Frontal cortex (tissue), 4 donors: ENCODE results near the gene SEMA5B. TPM values are rescaled to one million over a fixed set of nuclear protein-coding genes. Genes with fewer than 3 reads are reported as not detected.

Experiments used
- DNase-seq, 2 donors: peaks; one replicate each; pipeline ENCODE4 v3.0.0; 2012; ENCODE audit warnings: low spot score in 2 of 2
- FAIRE-seq: peaks from 2 replicates; lab custom pipeline; 2012; peaks lifted over from hg19 to GRCh38; lab: Jason Lieb, UNC
- total RNA-seq: library from RNA; depleted of rRNA; stranded (reverse); fragments of >200 nt; gene quantifications from one replicate; pipeline ENCODE4 v1.2.3, GENCODE V29; 2014
- donor health status: control.
- donor health status: control.
- donor health status: control.

SEMA5B gene
- total RNA-seq, 1 donor from 2014 or later: 9.0 TPM

GRCh38 chr3:123058505-123058904, 30.9 kb upstream of the SEMA5B start:
- DNase-seq (no peak), FAIRE-seq (no peak)

DNA sequence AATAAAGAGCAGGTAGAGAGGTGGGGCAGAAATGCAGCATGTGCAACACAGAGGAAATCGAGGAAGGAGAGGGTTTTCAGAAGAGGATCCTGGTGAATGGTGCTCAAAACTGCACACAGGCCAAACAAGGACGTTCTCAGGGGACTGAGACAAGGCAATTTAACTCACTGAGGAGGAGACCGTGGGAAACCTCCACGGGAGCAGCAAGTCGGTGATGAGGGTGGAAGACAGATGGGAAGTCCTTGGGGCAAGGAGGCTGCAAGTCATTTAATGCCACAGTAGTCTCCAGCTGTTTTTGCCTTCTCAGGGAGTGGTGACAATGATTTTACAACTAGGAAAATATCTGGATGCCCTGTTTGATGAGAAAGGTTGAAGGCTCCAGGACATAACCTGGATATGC, 27.8 kb upstream of the SEMA5B start:
- DNase-seq: no peak
- no peak for FAIRE-seq

GRCh38 chr3:123054931-123055330, 27.4 kb upstream of the SEMA5B start:
- FAIRE-seq: no peak
- no peak for DNase-seq

- DNase-seq: no peak
- no peak for FAIRE-seq
These were observed 26.7 kb upstream of the SEMA5B start for GRCh38 chr3:123054109-123054778.

DNA sequence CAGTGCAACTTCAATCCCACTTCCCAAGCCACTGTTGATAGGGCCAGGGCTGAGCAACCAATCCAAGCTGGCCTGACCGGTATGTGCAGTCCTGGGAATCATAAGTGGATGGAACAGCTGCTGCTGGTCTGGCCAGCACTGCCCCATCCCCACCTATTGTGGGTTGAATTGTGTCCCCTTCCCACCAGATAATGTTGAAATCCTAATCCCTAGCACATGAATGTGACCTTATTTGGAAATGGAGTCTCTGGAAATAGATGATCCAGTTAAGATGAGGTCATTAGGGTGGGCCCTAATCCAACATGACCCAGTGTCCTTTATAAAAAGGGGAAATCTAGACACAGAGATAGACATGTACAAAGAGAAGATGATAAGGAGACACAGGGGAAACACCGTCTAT, 25.5 kb upstream of the SEMA5B start:
- DNase-seq: no peak
- FAIRE-seq: no peak

DNA sequence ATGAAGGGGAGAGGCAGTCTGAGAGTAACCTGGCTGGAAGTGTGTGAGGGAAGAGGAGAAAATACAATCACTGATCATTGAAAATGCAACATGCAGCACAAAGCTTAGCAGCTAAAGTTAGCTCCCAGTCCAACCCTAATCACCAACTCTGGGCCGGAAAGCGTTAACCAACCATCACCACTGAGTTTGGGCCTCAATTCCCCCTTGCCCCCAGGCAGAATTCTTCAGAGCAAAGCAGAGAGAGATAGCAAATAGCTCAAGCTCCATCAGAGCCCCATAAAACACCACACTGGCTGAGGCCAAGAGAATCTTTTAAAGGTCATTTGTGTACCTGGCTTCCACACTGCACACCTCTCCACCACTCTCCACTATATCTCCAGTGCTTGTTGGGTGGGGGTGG, 23.1 kb upstream of the SEMA5B start:
- FAIRE-seq (no peak), DNase-seq (no peak)

DNA sequence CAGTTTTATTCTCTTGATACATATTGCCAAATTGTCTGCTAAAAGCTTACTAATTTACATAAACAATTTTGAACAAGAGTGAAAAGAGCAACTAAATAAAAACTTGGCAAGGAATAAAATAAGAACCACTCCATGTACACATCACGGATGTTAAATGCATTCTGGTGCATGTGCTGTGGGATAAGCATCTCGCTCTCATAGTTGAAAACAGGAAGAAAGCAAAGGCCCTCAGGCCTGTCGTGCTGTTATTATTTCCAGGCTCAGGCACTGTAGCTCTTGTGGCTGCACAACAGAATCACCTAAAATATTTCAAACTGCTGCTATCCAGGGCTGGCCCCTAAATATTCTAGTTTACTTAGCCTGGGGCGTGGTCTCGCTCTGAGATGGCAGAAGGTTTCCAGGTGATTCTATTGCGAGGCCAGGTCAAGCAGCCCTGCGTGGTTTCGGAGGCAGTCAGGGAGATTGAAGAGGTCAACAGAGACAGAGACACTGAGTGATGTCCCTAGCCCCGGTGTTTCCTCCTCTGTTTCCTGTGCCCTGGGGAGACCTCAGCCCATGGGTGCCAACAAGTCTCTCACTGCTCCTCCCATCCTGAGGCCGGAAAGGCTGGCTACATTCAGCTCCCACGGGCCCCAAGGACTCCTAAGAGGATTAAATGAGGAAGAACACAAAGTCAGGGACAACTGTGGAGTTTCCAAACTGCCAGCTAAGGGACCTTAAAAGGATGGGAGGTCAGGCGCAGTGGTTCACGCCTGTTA, 21.1 kb upstream of the SEMA5B start:
- DNase-seq (no peak), FAIRE-seq (no peak)

DNA sequence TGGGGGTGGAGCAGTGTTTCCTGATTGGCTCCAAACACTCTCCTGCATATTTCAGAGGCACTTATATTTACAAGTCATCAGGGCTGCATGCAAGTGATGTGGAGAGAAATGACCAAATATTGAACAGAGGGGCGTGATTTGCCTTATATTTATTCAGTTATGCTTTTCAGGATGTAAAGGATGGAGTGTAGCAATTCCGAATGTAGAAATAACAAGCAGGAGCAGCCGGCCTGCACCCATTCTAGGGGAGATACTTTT, 19.4 kb upstream of the SEMA5B start:
- FAIRE-seq (no peak), DNase-seq (no peak)

- no peak for FAIRE-seq
These were observed 18.9 kb upstream of the SEMA5B start for GRCh38 chr3:123046262-123047061.

DNA sequence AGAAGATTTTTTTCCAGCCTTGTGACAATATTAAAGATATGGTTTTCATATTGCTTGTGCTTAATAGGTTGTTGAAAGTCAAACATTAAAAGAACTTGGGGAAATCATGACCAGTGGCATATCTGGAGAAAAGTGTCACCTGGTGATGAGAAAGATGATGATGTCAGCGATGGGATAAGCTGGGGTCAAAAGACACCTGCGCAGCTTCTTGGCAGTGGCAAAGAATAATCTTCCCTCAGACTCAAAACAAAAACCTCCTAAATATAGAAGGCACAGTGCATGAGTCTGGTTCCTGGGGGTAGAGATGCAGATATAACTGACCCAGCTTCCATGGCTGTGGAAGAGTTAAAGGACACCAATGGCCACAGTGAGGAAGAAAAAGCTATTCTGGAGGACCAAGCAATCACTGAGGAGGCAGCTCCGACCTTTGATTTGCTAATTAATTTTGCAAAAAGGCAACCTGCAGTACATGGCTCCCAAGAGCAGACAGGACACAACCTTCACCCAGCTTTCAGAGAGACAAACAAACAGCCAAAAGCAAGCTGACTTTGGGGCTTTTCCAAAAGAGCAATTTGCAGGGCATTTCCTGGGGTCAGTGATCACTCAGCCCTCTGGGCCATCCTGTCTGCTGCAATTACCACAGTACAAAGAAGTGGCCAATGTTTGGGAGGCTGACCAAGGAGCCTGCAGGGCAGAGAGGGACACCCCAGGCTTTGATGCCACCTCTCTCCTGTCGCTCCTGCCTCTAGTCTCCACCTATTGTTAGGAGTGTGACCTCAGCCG, 17.6 kb upstream of the SEMA5B start:
- FAIRE-seq: no peak

More at GRCh38 chr3:123046262-123047061, 18.9 kb upstream of the SEMA5B start:
- no peak for DNase-seq

DNA sequence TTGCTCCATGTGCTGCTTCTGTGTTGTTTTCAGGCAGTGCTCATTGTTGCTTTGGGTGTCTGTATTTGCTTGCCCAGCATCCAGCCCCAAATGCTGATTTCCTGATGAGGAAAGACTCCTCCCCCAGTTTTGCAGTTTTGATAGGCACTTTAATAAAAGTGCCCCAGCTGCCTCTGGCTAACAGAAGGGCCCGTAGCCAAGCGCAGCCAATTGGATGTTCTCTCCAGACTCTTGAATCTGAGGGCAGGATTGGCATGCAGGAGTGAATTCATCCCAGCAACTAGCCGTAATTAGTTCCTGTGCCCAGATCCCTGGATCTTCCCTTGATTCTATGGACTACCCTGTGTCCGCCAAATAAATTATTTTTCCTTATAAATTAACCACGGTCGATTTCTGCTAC, 14.8 kb upstream of the SEMA5B start:
- FAIRE-seq (no peak), DNase-seq (no peak)

More for the DNA sequence above, 17.6 kb upstream of the SEMA5B start:
- no peak for DNase-seq

DNA sequence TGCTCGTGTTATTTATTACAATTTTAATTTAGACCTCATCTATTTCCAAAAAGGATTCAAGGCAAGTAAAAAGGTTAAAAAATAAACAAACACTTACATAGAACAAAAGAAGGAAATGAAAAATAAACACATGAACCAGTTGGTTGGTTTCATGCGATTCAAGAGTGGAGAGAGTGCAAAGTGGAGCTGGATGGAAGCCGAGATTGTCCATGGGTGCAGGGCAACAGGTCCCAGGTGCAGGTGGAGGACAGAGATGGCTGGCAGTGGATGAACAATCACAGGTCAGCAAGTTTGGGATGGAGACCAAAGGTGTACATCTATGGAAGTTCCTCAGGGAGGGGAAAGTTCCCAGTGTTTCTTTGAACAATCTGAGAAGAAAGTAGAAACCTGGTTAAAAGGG, 11.6 kb upstream of the SEMA5B start:
- DNase-seq (no peak), FAIRE-seq (no peak)

- FAIRE-seq (no peak), DNase-seq (no peak)
These were observed 11.2 kb upstream of the SEMA5B start for GRCh38 chr3:123038751-123039150.

GRCh38 chr3:123037015-123037375, 9.4 kb upstream of the SEMA5B start:
- DNase-seq (no peak), FAIRE-seq (no peak)

DNA sequence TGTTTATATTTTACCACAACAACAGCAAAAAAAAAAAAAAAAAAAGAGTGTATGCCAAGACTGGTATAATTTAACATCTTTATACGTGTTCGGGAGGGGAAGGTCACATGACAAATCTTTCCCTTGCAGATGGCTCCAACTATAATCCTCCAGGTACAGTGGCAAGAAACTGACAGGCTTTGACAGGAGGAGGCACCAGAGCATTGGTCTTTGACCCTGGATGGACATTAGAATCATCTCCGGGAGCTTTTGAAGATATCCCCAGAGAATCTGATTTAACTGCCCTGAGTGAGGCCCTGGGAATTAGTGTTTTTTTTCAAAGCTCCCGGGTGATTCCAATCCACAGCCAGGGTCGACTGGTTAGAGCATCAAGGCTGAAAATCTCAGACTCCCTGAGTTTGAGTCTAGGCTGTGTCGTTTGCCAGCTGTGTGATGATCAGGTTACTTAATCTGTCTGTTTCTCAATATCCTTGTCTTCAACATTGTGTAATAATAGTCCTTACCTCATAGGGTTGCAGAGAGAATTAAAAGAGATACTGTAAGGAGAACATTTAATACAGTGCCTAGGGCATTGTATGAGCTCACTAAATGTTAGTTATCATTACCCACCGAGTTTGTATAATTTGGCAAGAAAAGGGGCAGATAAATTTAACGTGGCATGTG, 8.9 kb upstream of the SEMA5B start:
- no peak for DNase-seq
- FAIRE-seq: no peak

GRCh38 chr3:123034996-123035395, 7.4 kb upstream of the SEMA5B start:
- FAIRE-seq (no peak), DNase-seq (no peak)

- no peak for DNase-seq
- FAIRE-seq: no peak
These were observed 6.6 kb upstream of the SEMA5B start for GRCh38 chr3:123034120-123034519.

DNA sequence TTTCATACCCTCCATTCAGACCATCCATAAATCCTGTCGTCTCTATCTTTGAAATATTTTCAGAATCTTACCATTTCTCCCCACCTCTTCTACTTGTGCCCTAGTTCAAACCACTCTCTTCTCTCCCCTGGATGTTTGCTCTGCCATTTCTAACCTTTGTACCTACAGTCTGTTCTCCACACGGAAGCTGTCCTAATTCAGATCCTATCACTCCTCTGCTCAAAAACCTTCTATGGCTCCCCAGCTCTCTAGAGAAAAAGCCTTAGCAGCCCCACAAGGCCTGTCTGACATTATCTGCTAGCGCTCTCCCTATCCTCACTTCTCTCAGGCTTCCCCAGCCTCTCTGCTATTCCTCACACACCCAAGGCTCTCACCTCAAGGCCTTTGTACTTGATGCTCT, 4.5 kb upstream of the SEMA5B start:
- no peak for FAIRE-seq
- DNase-seq: no peak

DNA sequence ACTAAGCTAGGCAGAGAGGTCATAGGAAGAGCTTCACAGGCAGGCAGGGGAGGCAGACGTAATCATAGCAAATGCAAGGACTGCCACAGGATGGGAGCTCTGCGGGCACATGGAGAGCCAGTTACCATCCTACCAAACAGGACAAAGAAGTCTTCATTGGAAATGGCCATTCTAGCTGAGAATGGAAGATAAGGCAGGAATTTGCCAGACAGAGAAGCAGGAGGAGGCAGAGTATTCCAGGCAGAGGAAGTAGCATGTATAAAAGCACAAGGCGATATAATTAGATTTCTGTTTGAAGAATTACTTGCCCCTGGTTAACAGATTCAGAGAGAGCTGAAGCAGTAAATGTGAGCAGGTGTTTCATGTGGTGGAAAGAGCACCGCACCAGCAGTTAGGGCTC, 3.5 kb upstream of the SEMA5B start:
- no peak for DNase-seq
- FAIRE-seq: no peak
